Neuronal stem cell (in vitro differentiated cells): ENCODE measurements around the gene HS3ST4.

Experiments
- DNase-seq: peaks from one replicate; pipeline ENCODE4 v3.0.0-alpha.2; 2013; ENCODE audit warnings: low spot score
- H2AFZ ChIP-seq: one replicate; pipeline ENCODE4 v1.6.1; 2013; ENCODE audit warnings: mild to moderate bottlenecking, low read length, inconsistent platforms
- H2AK5ac ChIP-seq: 2 replicates; pipeline ENCODE4 v1.6.1; 2013; ENCODE audit warnings: low read depth, mild to moderate bottlenecking, inconsistent platforms, low read length, moderate library complexity, mixed read lengths
- H2BK120ac ChIP-seq: 2 replicates; pipeline ENCODE4 v1.6.1; 2013; ENCODE audit warnings: low read depth, mild to moderate bottlenecking, inconsistent platforms, low read length, moderate library complexity, mixed read lengths
- H2BK12ac ChIP-seq: one replicate; pipeline ENCODE4 v1.6.1; 2013; ENCODE audit warnings: low read length, inconsistent platforms
- H2BK15ac ChIP-seq: 2 replicates; pipeline ENCODE4 v1.6.1; 2013; ENCODE audit warnings: mild to moderate bottlenecking, low read length, inconsistent platforms, mixed read lengths
- H2BK5ac ChIP-seq: one replicate; pipeline ENCODE4 v1.6.1; 2013; ENCODE audit warnings: inconsistent platforms, mild to moderate bottlenecking, low read length, moderate library complexity
- H3K14ac ChIP-seq: one replicate; pipeline ENCODE4 v1.6.1; 2013; ENCODE audit warnings: low read length, inconsistent platforms
- H3K18ac ChIP-seq: 2 replicates; pipeline ENCODE4 v1.6.1; 2013; ENCODE audit warnings: low read length, inconsistent platforms
- H3K23ac ChIP-seq: 2 replicates; pipeline ENCODE4 v1.6.1; 2013; ENCODE audit warnings: low read depth, mild to moderate bottlenecking, mixed read lengths, low read length, inconsistent platforms; ENCODE audit not compliant: poor library complexity
- H3K27ac ChIP-seq: replicated peaks from 3 replicates; pipeline ENCODE4 v1.5.1; 2013; ENCODE audit warnings: low read length, inconsistent platforms
- H3K27me3 ChIP-seq, 3 experiments: 2 replicates each; pipeline ENCODE4 v1.6.1; 2013; ENCODE audit warnings: low read length in 3 of 3, mild to moderate bottlenecking in 2 of 3, inconsistent platforms in 1 of 3, low read depth in 1 of 3, mixed read lengths in 1 of 3, moderate library complexity in 1 of 3; ENCODE audit not compliant: control insufficient read depth in 3 of 3, insufficient read depth in 3 of 3
- H3K36me3 ChIP-seq, 2 donors: replicated peaks in 1 of 2; 2 replicates each; pipeline ENCODE4 v1.6.1; 2013; ENCODE audit warnings: low read length in 2 of 2; ENCODE audit not compliant: control insufficient read depth in 2 of 2, insufficient read depth in 2 of 2
- H3K4ac ChIP-seq: 2 replicates; pipeline ENCODE4 v1.6.1; 2013; ENCODE audit warnings: inconsistent platforms, mild to moderate bottlenecking, low read length, moderate library complexity
- H3K4me1 ChIP-seq, 2 donors: 1 replicate in 1 of 2; 2 replicates in 1 of 2; pipeline ENCODE4 v1.6.1; 2013; ENCODE audit warnings: low read length in 2 of 2, low read depth in 1 of 2; ENCODE audit not compliant: control insufficient read depth in 2 of 2, insufficient read depth in 1 of 2
- H3K4me2 ChIP-seq: one replicate; pipeline ENCODE4 v1.6.1; 2013; ENCODE audit warnings: mild to moderate bottlenecking, low read length, inconsistent platforms; ENCODE audit not compliant: insufficient read depth, poor library complexity, severe bottlenecking
- H3K4me3 ChIP-seq, 2 donors: 2 replicates each; pipeline ENCODE4 v1.5.1; 2013; ENCODE audit warnings: low read length in 2 of 2, mild to moderate bottlenecking in 2 of 2, inconsistent platforms in 1 of 2, moderate library complexity in 1 of 2
- H3K79me1 ChIP-seq: one replicate; pipeline ENCODE4 v1.6.1; 2013; ENCODE audit warnings: low read depth, mild to moderate bottlenecking, inconsistent platforms, low read length, moderate library complexity
- H3K9ac ChIP-seq: one replicate; pipeline ENCODE4 v1.6.1; 2013; ENCODE audit warnings: mild to moderate bottlenecking, low read depth, low read length, inconsistent platforms; ENCODE audit not compliant: poor library complexity
- H3K9me3 ChIP-seq, 2 donors: replicated peaks in 1 of 2; 2 replicates each; pipeline versions ENCODE3 to v1.6.1; 2013; ENCODE audit warnings: low read length in 2 of 2, mild to moderate bottlenecking in 2 of 2, inconsistent platforms in 1 of 2, low read depth in 1 of 2, mixed read lengths in 1 of 2, moderate library complexity in 1 of 2; ENCODE audit not compliant: control insufficient read depth in 2 of 2, insufficient read depth in 1 of 2
- H4K8ac ChIP-seq: one replicate; pipeline ENCODE4 v1.6.1; 2013; ENCODE audit warnings: low read depth, mild to moderate bottlenecking, inconsistent platforms, low read length, moderate library complexity
- H4K91ac ChIP-seq: one replicate; pipeline ENCODE4 v1.6.1; 2013; ENCODE audit warnings: low read length, low read depth, mild to moderate bottlenecking, inconsistent platforms; ENCODE audit not compliant: poor library complexity
- WGBS, 2 donors: extraction: QIAGEN DNeasy Blood & Tissue Kit; methylation state at CpG; one replicate each; pipeline ENCODE4 v1.1.7; 2013; ENCODE audit warnings: missing lambda C conversion rate in 2 of 2, mixed read lengths in 1 of 2; ENCODE audit not compliant: insufficient read length in 2 of 2, insufficient replicate concordance in 1 of 2; ENCODE audit errors: extremely low coverage in 2 of 2; 5-methylcytosine and 5-hydroxymethylcytosine counted together

Gene HS3ST4

DNA sequence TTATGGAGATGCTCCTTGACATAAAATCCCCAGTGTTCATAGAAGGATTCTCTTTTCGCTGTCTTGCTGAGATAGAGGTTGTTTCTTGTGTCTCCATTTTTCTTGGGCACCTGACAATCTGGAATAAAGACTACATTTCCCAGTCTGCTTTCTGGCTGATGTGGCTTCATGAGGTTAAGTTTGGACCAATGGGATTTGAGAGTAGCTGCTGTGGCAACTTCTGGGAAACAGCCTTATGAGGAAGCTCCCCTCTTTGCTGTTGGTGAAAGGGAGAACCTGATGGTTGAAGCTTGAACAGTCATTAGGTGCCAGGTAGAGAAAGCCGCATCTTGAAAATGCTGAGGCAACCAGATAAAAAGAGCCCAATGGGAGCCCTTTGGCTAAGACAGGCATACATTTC lies 24.4 kb downstream of the HS3ST4 start:
- no peaks in the 10 kb centered on the region for H3K79me1 ChIP-seq
- no peak overlapping the region for H2BK12ac ChIP-seq
- H4K91ac ChIP-seq: no peak overlapping the region
- H3K14ac ChIP-seq: no peak overlapping the region
- no peak overlapping the region for H2BK15ac ChIP-seq
- H2AK5ac ChIP-seq: no peak overlapping the region
- no peak overlapping the region for H3K27ac ChIP-seq
- no peak for DNase-seq
- no peak overlapping the region for H3K4ac ChIP-seq
- no peak overlapping the region for H3K23ac ChIP-seq
- no peak overlapping the region for H2BK5ac ChIP-seq
- no peak overlapping the region for H4K8ac ChIP-seq
- H3K9me3 ChIP-seq: no peaks in the 10 kb centered on the region
- H2AFZ ChIP-seq: no peak overlapping the region
- H3K4me2 ChIP-seq: no peak overlapping the region
- peaks cover 0 to 2% of the 10 kb centered on the region in 2 donors for H3K4me1 ChIP-seq
- H3K36me3 ChIP-seq: no peaks in the 10 kb centered on the region
- no peak overlapping the region for H2BK120ac ChIP-seq
- H3K9ac ChIP-seq: no peak overlapping the region
- no CpG with 5 or more reads among the region's 2 CpGs for WGBS, 2 donors
- no peaks in the 10 kb centered on the region for H3K27me3 ChIP-seq
- no peak overlapping the region for H3K18ac ChIP-seq
- H3K4me3 ChIP-seq: no peak overlapping the region

DNA sequence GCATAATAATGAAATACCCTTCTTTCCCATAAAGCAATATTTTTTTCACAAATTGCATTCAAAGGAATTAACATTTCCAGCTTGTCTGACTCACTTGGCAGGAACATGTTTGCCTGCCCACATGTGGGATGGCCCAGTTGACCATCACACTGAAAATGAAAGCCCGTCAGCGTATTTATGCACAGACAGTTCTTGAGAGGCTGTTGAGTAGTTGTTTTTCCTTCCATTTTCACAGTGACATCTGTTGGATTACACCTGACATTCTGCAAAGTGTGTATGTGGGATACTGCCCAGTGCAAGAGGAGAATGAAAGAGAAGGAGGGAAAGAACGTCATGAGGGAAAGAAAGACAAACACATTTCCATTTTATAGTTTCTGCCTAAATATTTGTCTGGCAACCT lies 29.7 kb downstream of the HS3ST4 start:
- Histone ChIP-seq H4K91ac (no peak overlapping the region), H3K4me1 (no peaks in the 10 kb centered on the region), H3K23ac (no peak overlapping the region), H3K4ac (no peak overlapping the region), H3K4me3 (no peak overlapping the region), H3K14ac (no peak overlapping the region), H3K9ac (no peak overlapping the region), H3K79me1 (no peaks in the 10 kb centered on the region), H2BK120ac (no peak overlapping the region), H2BK15ac (no peak overlapping the region), H3K18ac (no peak overlapping the region), H2AFZ (no peak overlapping the region), H3K27me3 (no peaks in the 10 kb centered on the region), H3K4me2 (no peak overlapping the region), H2BK12ac (no peak overlapping the region), H4K8ac (no peak overlapping the region), H2AK5ac (no peak overlapping the region), H2BK5ac (no peak overlapping the region), H3K27ac (no peak overlapping the region), H3K36me3 (no peaks in the 10 kb centered on the region), H3K9me3 (no peaks in the 10 kb centered on the region)
- no CpG with 5 or more reads among the region's 3 CpGs for WGBS, 2 donors
- DNase-seq: no peak

- H4K8ac ChIP-seq: no peak overlapping the region
- no peak overlapping the region for H3K4ac ChIP-seq
- H3K14ac ChIP-seq: no peak overlapping the region
- H3K79me1 ChIP-seq: no peaks in the 10 kb centered on the region
- no peaks in the 10 kb centered on the region for H3K9me3 ChIP-seq
- H3K27me3 ChIP-seq: no peaks in the 10 kb centered on the region
- H2BK15ac ChIP-seq: no peak overlapping the region
- no peak for DNase-seq
- no peaks in the 10 kb centered on the region for H3K36me3 ChIP-seq
- H2AFZ ChIP-seq: no peak overlapping the region
- no peak overlapping the region for H2BK120ac ChIP-seq
- H3K9ac ChIP-seq: no peak overlapping the region
- WGBS, 2 donors: no CpG with 5 or more reads among the region's 5 CpGs
- no peak overlapping the region for H2BK5ac ChIP-seq
- H4K91ac ChIP-seq: no peak overlapping the region
- no peak overlapping the region for H3K27ac ChIP-seq
- H3K4me3 ChIP-seq: no peak overlapping the region
- H3K4me2 ChIP-seq: no peak overlapping the region
- H2BK12ac ChIP-seq: no peak overlapping the region
- no peak overlapping the region for H3K18ac ChIP-seq
- no peak overlapping the region for H3K23ac ChIP-seq
- H3K4me1 ChIP-seq: no peaks in the 10 kb centered on the region
- H2AK5ac ChIP-seq: no peak overlapping the region
Measured at GRCh38 chr16:25726430-25727098, 34.8 kb downstream of the HS3ST4 start.

DNA sequence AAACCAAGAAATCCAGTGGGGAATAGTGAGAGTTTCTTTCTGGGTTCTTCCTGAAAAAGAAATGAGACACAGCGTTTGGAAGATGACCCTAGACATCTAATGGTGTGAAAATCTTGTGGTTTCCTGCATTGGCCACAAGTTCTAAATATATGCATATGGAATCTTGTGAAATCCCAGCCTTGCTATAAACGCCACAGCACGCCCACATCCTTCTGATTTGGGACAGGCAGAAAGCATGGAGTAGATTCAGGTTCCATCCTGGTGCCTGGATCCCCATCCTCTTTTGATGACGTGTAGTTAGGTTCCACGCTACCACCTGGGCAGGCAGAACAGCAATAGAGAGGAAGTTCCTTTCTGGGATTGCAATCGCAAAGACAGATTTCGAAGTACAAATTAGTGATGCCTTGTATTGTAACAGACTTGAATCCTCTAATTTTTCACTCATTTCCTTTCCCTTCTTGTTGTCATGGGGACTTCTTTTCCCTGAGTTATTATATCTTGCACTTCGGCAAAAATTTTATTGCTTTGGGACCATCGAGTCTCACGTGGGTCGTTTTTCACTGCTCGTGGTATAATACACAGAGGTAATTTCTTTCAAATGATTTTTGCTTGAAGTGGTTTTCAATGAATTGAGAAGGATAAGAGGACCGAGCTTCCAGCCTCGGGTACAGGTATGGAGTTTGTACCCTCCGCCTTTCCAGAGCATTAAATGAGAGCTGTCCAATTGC lies 37.6 kb downstream of the HS3ST4 start:
- Histone ChIP-seq H3K4me1 (no peaks in the 10 kb centered on the region), H3K23ac (no peak overlapping the region), H4K91ac (no peak overlapping the region), H3K9me3 (no peaks in the 10 kb centered on the region), H2BK120ac (no peak overlapping the region), H3K79me1 (no peaks in the 10 kb centered on the region), H2AK5ac (no peak overlapping the region), H2BK5ac (no peak overlapping the region), H3K14ac (no peak overlapping the region), H3K18ac (no peak overlapping the region), H3K4me3 (no peak overlapping the region), H3K4ac (no peak overlapping the region), H3K27me3 (no peaks in the 10 kb centered on the region), H2BK12ac (no peak overlapping the region), H3K9ac (no peak overlapping the region), H3K27ac (no peak overlapping the region), H2AFZ (no peak overlapping the region), H4K8ac (no peak overlapping the region), H3K4me2 (no peak overlapping the region), H3K36me3 (no peaks in the 10 kb centered on the region), H2BK15ac (no peak overlapping the region)
- no CpG with 5 or more reads among the region's 15 CpGs for WGBS, 2 donors
- no peak for DNase-seq
